OCI-LY1 (cell line): Measurements from ENCODE around the gene FAM76B.

Experiments
- H2AFZ ChIP-seq: fragments of 200-600 bp; sonication (generic), shearing (Covaris generic); 2 replicates; pipeline ENCODE4 v1.6.0; 2014; ENCODE audit warnings: antibody characterized with exemption, mild to moderate bottlenecking, low read length
- H3F3A ChIP-seq: fragments of 200-600 bp; sonication (generic), shearing (Covaris generic); 2 replicates; pipeline ENCODE4 v1.6.0; 2014; ENCODE audit warnings: mild to moderate bottlenecking, antibody characterized with exemption, low read length, moderate library complexity; ENCODE audit not compliant: insufficient read depth
- H3K27ac ChIP-seq: fragments of 200-600 bp; sonication (generic); 2 replicates; pipeline ENCODE4 v1.5.1; 2014; ENCODE audit warnings: low read length, mixed run types, mild to moderate bottlenecking, low read depth; ENCODE audit not compliant: poor library complexity, severe bottlenecking
- H3K27me3 ChIP-seq: fragments of 200-600 bp; sonication (generic); 2 replicates; pipeline ENCODE4 v1.6.0; 2014; ENCODE audit warnings: antibody characterized with exemption, mild to moderate bottlenecking, low read length, moderate library complexity; ENCODE audit not compliant: insufficient read depth
- H3K36me3 ChIP-seq: fragments of 200-600 bp; sonication (generic); 2 replicates; pipeline ENCODE4 v1.6.1; 2014; ENCODE audit warnings: mild to moderate bottlenecking, antibody characterized with exemption, low read length, moderate library complexity, mixed read lengths; ENCODE audit not compliant: insufficient read depth
- H3K4me1 ChIP-seq: fragments of 200-600 bp; sonication (generic); 2 replicates; pipeline ENCODE4 v1.5.1; 2014; ENCODE audit warnings: mild to moderate bottlenecking, low read length, moderate library complexity; ENCODE audit not compliant: insufficient read depth, severe bottlenecking
- H3K4me2 ChIP-seq: fragments of 200-600 bp; sonication (generic), shearing (Covaris generic); 2 replicates; pipeline ENCODE4 v1.6.1; 2014; ENCODE audit warnings: low read length
- H3K4me3 ChIP-seq: fragments of 200-600 bp; sonication (generic); 2 replicates; pipeline ENCODE4 v1.5.1; 2014; ENCODE audit warnings: low read length, low read depth, mild to moderate bottlenecking, mixed read lengths; ENCODE audit not compliant: poor library complexity, severe bottlenecking
- H3K79me2 ChIP-seq: fragments of 200-600 bp; shearing (Covaris generic); 2 replicates; pipeline ENCODE4 v1.6.1; 2016; ENCODE audit warnings: mixed run types, low read length, mixed read lengths; ENCODE audit not compliant: insufficient read depth
- H3K9ac ChIP-seq: fragments of 200-600 bp; sonication (generic), shearing (Covaris generic); 2 replicates; pipeline ENCODE4 v1.6.1; 2014; ENCODE audit warnings: mild to moderate bottlenecking, low read length, mixed read lengths
- H3K9me2 ChIP-seq: fragments of 200-600 bp; sonication (generic), shearing (Covaris generic); 2 replicates; pipeline ENCODE4 v1.6.1; 2014; ENCODE audit warnings: low read depth, mild to moderate bottlenecking, low read length, mixed read lengths
- H3K9me3 ChIP-seq: fragments of 200-600 bp; shearing (Covaris generic); 2 replicates; pipeline ENCODE4 v1.6.1; 2014; ENCODE audit warnings: low read length, mixed read lengths
- H4K20me1 ChIP-seq: fragments of 200-600 bp; sonication (generic), shearing (Covaris generic); 2 replicates; pipeline ENCODE4 v1.6.0; 2016; ENCODE audit warnings: mild to moderate bottlenecking, low read length; ENCODE audit not compliant: insufficient read depth
- CTCF ChIP-seq: fragments of 200-600 bp; sonication (generic), shearing (Covaris generic); IDR thresholded peaks from 2 replicates; pipeline ENCODE4 v1.5.1; 2017; ENCODE audit warnings: mild to moderate bottlenecking, antibody characterized with exemption, low read length, moderate library complexity, mixed read lengths
- EZH2 ChIP-seq: fragments of 200-600 bp; sonication (generic), shearing (Covaris generic); IDR thresholded peaks from 2 replicates; pipeline ENCODE4 v1.8.0; 2017; ENCODE audit warnings: borderline replicate concordance, mixed run types, mild to moderate bottlenecking, antibody characterized with exemption, low read length, moderate library complexity, mixed read lengths

FAM76B gene

GRCh38 chr11:95829580-95830259 lies 40.1 kb upstream of the FAM76B start:
- no peak overlapping the region for H3K4me3 ChIP-seq
- H3K79me2 ChIP-seq = no peaks in the 10 kb centered on the region
- no peak overlapping the region for H2AFZ ChIP-seq
- H3F3A ChIP-seq = no peaks in the 10 kb centered on the region
- no peaks in the 10 kb centered on the region for H4K20me1 ChIP-seq
- H3K9ac ChIP-seq = no peak overlapping the region
- H3K27ac ChIP-seq = no peak overlapping the region
- no peaks in the 10 kb centered on the region for H3K4me1 ChIP-seq
- H3K36me3 ChIP-seq = peaks cover 65% of the 10 kb centered on the region
- no peaks in the 10 kb centered on the region for H3K9me2 ChIP-seq
- no peak overlapping the region for H3K4me2 ChIP-seq
- no peak for TF ChIP-seq CTCF
- no peak for TF ChIP-seq EZH2
- no peaks in the 10 kb centered on the region for H3K27me3 ChIP-seq
- no peaks in the 10 kb centered on the region for H3K9me3 ChIP-seq

- Histone ChIP-seq H3K9me2 (no peaks in the 10 kb centered on the region), H3K4me1 (no peaks in the 10 kb centered on the region), H3K79me2 (no peaks in the 10 kb centered on the region), H3K4me2 (no peak overlapping the region), H3K36me3 (peaks cover 65% of the 10 kb centered on the region), H3F3A (no peaks in the 10 kb centered on the region), H3K9ac (no peak overlapping the region), H4K20me1 (no peaks in the 10 kb centered on the region), H3K9me3 (no peaks in the 10 kb centered on the region), H3K4me3 (no peak overlapping the region), H3K27ac (no peak overlapping the region), H2AFZ (no peak overlapping the region), H3K27me3 (no peaks in the 10 kb centered on the region)
- TF ChIP-seq CTCF (no peak), EZH2 (no peak)
Measured at GRCh38 chr11:95827696-95828095, 38.1 kb upstream of the FAM76B start.

- no peak overlapping the region for H3K4me3 ChIP-seq
- no peaks in the 10 kb centered on the region for H4K20me1 ChIP-seq
- no peak overlapping the region for H2AFZ ChIP-seq
- no peak overlapping the region for H3K27ac ChIP-seq
- H3K9me3 ChIP-seq = no peaks in the 10 kb centered on the region
- no peaks in the 10 kb centered on the region for H3K79me2 ChIP-seq
- H3K36me3 ChIP-seq = peaks cover 50% of the 10 kb centered on the region; the same call in 1 of the 2 replicates
- H3F3A ChIP-seq = no peaks in the 10 kb centered on the region
- no peaks in the 10 kb centered on the region for H3K4me1 ChIP-seq
- no peaks in the 10 kb centered on the region for H3K9me2 ChIP-seq
- no peak for TF ChIP-seq CTCF
- no peak for TF ChIP-seq EZH2
- H3K27me3 ChIP-seq = no peaks in the 10 kb centered on the region
- no peak overlapping the region for H3K9ac ChIP-seq
- no peak overlapping the region for H3K4me2 ChIP-seq
Measured at GRCh38 chr11:95821640-95822039, 32.1 kb upstream of the FAM76B start.
